Progenitor cell of endocrine pancreas (in vitro differentiated cells): ENCODE results near the gene TACC3. TPM values are rescaled to one million over a fixed set of nuclear protein-coding genes. Genes with fewer than 3 reads are reported as not detected.
A peak's percentile ranks its signal among the peaks of the same experiment; 100 is the strongest.

ENCODE experiments used
- DNase-seq: peaks from one replicate; pipeline ENCODE4 v3.0.0; 2021; ENCODE audit warnings: low spot score; ENCODE audit not compliant: unreplicated experiment
- H3K27ac Mint-ChIP-seq: 2 replicates; pipeline ENCODE4 v1.8.0; 2021; ENCODE audit warnings: mild to moderate bottlenecking, moderate library complexity, mixed read lengths
- H3K27me3 Mint-ChIP-seq: 2 replicates; pipeline ENCODE4 v1.8.0; 2021; ENCODE audit warnings: mixed read lengths
- H3K36me3 Mint-ChIP-seq: 2 replicates; pipeline ENCODE4 v1.8.0; 2022; ENCODE audit warnings: mixed read lengths; ENCODE audit not compliant: insufficient read depth
- H3K4me1 Mint-ChIP-seq: 2 replicates; pipeline ENCODE4 v1.8.0; 2021; ENCODE audit warnings: low read depth, mixed read lengths
- H3K4me3 Mint-ChIP-seq: 2 replicates; pipeline ENCODE4 v1.8.0; 2021; ENCODE audit warnings: low read depth, mild to moderate bottlenecking, moderate library complexity, mixed read lengths
- H3K9me3 Mint-ChIP-seq: 2 replicates; pipeline ENCODE4 v1.8.0; 2021; ENCODE audit warnings: low read depth, mixed read lengths
- long read RNA-seq: library from polyadenylated mRNA; unstranded; transcript quantifications from one replicate; pipeline ENCODE4 v2.0.0, GENCODE V29; 2020
- total RNA-seq: library from RNA; stranded (reverse); gene quantifications from 2 replicates; pipeline ENCODE4 v1.2.1, GENCODE V29; 2021
- TF ChIP-seq, protein P1 (sequence below): fragments of 200-600 bp; sonication (generic); IDR thresholded peaks from one replicate; pipeline ENCODE4 v1.5.0; 2021; ENCODE audit warnings: antibody characterized with exemption, mild to moderate bottlenecking; ENCODE audit not compliant: unreplicated experiment

Gene TACC3
- 56.2 and 58.3 TPM in 2 replicates for total RNA-seq
- long read RNA-seq, transcript TACC3-201 (16 exons, 2,781 nt), result major isoform, 61 of 85 reads
- long read RNA-seq, partial matches to known transcripts, result 11 of 85 reads
- long read RNA-seq, other reads (novel, unspliced or antisense), result 12 of 85 reads

DNA sequence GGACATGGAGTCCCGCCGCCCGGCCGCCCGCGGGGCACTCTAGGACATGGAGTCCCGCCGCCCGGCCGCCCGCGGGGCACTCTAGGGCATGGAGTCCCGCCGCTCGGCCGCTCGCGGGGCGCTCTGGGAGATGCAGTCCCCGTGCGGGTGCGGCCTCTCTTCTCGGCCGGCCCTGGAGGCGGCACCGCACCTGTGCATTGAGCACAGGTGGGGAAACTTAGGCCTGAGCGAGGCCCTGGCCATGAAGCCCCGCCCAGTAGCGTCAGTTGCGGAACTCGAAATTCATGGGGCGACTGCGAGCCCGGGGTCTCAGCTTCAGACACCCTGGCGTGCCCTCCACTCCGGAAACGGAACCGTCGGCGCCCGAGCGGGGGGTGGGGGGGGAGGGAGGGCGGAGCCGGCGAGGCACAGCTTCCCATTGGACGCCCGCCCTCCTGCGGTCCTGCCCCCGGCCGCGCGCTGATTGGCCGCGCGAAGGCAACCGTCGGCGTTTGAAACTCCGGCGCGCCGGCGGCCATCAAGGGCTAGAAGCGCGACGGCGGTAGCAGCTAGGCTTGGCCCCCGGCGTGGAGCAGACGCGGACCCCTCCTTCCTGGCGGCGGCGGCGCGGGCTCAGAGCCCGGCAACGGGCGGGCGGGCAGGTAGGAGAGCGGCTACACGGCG lies at the start of gene TACC3, which contains the start of gene TMEM129:
Gene TACC3 (plus strand): TSS at position 519 of the 663 bp plus-strand sequence. CDS start 1,901 bp downstream, outside the sequence.
Gene TMEM129 (minus strand): TSS at position 321 of the 663 bp plus-strand sequence. CDS start 486 bp downstream, outside the sequence.
- peak; percentile 94 for DNase-seq
- peaks cover 21% of the 10 kb centered on the region for H3K4me1 Mint-ChIP-seq
- H3K36me3 Mint-ChIP-seq, result peaks cover 2% of the 10 kb centered on the region
- no peaks in the 10 kb centered on the region for H3K9me3 Mint-ChIP-seq
- peak within 1 kb of the TSS; percentile 88 for H3K4me3 Mint-ChIP-seq
- TF ChIP-seq, protein P1, sequence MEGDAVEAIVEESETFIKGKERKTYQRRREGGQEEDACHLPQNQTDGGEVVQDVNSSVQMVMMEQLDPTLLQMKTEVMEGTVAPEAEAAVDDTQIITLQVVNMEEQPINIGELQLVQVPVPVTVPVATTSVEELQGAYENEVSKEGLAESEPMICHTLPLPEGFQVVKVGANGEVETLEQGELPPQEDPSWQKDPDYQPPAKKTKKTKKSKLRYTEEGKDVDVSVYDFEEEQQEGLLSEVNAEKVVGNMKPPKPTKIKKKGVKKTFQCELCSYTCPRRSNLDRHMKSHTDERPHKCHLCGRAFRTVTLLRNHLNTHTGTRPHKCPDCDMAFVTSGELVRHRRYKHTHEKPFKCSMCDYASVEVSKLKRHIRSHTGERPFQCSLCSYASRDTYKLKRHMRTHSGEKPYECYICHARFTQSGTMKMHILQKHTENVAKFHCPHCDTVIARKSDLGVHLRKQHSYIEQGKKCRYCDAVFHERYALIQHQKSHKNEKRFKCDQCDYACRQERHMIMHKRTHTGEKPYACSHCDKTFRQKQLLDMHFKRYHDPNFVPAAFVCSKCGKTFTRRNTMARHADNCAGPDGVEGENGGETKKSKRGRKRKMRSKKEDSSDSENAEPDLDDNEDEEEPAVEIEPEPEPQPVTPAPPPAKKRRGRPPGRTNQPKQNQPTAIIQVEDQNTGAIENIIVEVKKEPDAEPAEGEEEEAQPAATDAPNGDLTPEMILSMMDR, result no peak
- H3K27ac Mint-ChIP-seq, result peak within 1 kb of the TSS; percentile 96
- H3K27me3 Mint-ChIP-seq, result no peaks in the 10 kb centered on the region

DNA sequence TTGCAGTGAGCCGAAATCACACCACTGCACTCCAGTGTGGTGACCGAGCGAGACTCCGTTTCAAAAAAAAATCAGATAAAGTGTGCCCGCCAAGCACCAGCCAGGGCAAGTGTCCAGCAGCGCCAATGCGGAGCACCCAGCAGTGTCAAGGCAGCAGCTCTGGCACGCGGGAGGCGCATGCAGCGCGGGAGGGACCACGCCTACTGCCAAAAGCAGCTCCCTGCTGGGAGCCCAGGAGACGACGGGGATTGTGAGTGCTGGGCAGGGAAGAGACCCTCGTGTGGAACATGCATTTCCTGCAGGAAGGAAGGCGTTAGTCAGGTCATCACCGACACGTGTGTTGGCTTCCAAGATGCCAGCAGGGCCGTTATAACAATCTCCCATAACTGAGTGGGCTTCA lies 47.6 kb upstream of the TACC3 start:
- no peak overlapping the region for H3K27ac Mint-ChIP-seq
- DNase-seq, result no peak
- TF ChIP-seq, protein P1, result no peak
- H3K9me3 Mint-ChIP-seq, result no peaks in the 10 kb centered on the region
- H3K27me3 Mint-ChIP-seq, result peaks cover 16% of the 10 kb centered on the region
- H3K4me3 Mint-ChIP-seq, result no peak overlapping the region
- no peaks in the 10 kb centered on the region for H3K36me3 Mint-ChIP-seq
- no peaks in the 10 kb centered on the region for H3K4me1 Mint-ChIP-seq

DNA sequence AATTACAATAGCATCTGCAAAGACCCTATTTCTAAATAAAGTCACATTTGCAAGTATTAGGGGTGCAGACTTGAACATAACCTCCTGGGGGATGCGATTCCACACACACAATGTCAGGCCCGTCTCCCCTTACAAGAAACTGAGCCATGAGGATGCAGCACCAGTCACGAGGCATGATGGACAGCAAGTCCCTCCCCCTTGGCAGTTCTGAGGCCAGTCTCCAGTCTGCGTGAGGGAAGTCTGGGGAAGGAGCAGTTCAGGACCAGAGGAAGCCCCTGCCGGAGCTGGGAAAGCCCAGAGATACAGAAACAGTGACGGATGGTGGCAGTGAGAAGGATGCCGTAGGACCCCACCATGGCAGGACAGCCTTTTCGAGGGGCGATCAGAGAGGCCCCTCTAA lies 46.6 kb upstream of the TACC3 start:
- Mint-ChIP-seq H3K27me3 (peaks cover 16% of the 10 kb centered on the region), H3K4me1 (no peaks in the 10 kb centered on the region), H3K4me3 (no peak overlapping the region), H3K9me3 (no peaks in the 10 kb centered on the region), H3K27ac (no peak overlapping the region), H3K36me3 (no peaks in the 10 kb centered on the region)
- no peak for DNase-seq
- TF ChIP-seq, protein P1, result no peak

DNA sequence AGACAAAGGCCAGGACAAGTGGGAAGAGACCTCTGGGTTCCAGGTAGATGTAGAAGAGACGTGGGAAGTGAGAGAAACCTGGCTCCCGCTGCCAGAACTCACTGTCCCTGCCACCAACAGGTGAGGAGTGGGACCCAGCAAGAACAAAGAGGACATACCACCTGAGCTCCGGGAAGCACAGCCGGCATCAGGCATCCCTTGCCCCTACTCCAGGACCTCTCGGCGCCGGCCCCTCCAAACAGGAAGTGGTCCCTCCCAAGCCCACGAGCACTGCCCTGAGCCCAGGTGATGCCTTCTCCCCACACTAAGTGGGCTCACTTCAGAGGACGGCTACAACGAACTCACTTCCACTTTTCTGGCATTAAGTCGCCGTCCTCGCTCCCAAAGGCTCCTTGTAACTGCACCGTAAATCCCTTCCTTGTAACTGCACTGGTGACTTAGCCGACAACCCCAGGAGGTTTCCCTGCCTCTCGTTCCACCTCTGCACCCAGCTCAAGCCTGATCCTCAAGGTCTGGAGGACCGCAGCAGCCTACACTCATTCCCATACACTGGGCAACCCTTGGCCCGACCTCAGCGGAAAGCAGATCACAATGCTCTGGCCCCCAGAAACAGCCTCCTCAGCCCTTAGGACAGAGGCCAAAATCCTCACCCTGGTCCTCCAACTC lies 46.1 kb upstream of the TACC3 start:
- TF ChIP-seq, protein P1, result no peak
- no peak for DNase-seq
- peaks cover 16% of the 10 kb centered on the region for H3K27me3 Mint-ChIP-seq
- H3K4me1 Mint-ChIP-seq, result no peaks in the 10 kb centered on the region
- no peak overlapping the region for H3K4me3 Mint-ChIP-seq
- H3K9me3 Mint-ChIP-seq, result no peaks in the 10 kb centered on the region
- H3K27ac Mint-ChIP-seq, result no peak overlapping the region
- no peaks in the 10 kb centered on the region for H3K36me3 Mint-ChIP-seq

DNA sequence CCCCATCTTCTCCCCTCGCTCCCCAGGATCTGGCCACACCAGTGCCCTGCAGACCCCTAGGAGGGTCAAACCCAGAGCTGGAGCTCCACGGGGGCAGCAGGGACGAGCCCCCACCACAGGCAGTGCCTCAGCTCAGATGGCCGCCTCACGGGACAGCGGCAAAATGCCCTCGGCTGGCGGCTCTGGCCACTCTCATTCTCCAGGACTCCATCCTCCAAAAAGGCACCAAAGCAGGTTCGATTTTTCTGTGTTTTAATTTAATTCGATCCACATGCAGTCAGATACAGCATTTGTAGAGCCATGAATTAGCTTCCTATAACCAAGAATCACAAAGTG lies 45.6 kb upstream of the TACC3 start:
- Mint-ChIP-seq H3K27me3 (peaks cover 21% of the 10 kb centered on the region), H3K9me3 (no peaks in the 10 kb centered on the region), H3K4me1 (no peaks in the 10 kb centered on the region), H3K36me3 (no peaks in the 10 kb centered on the region), H3K4me3 (no peak overlapping the region), H3K27ac (no peak overlapping the region)
- no peak for DNase-seq
- TF ChIP-seq, protein P1, result no peak
